B cell (primary cell): ENCODE data around the gene ITSN1. TPM values are rescaled to one million over a fixed set of nuclear protein-coding genes. Genes with fewer than 3 reads are reported as not detected.

Experiments used
- ATAC-seq: fragments of 200-7000 bp; cut with Tn5 transposase; one replicate; pipeline ENCODE4 v1.10.0; 2021; ENCODE audit warnings: low read depth, mild to moderate bottlenecking, moderate number of reproducible peaks, moderate library complexity
- CTCF ChIA-PET: fragments of 350-600 bp; sonication (Branson Sonifier 250); formaldehyde crosslinking; loops from one replicate; lab custom pipeline; 2021; ENCODE audit warnings: antibody characterized with exemption, inconsistent platforms; lab: Charles Lee
- POLR2A ChIA-PET: fragments of 350-600 bp; sonication (Branson Sonifier 250); formaldehyde crosslinking; loops from one replicate; lab custom pipeline; 2021; ENCODE audit warnings: antibody characterized with exemption; lab: Charles Lee
- DNase-seq: peaks from one replicate; pipeline ENCODE4 v3.0.0; 2013
- H2AFZ ChIP-seq: 2 replicates; pipeline ENCODE4 v1.6.1; 2012; ENCODE audit warnings: mild to moderate bottlenecking, low read depth, low read length; ENCODE audit not compliant: insufficient read depth, poor library complexity, severe bottlenecking
- H3K27ac ChIP-seq, 2 donors: 1 replicate in 1 of 2; 2 replicates in 1 of 2; pipeline ENCODE4 v1.5.1; 2012 to 2013; ENCODE audit warnings: low read length in 2 of 2, mild to moderate bottlenecking in 2 of 2, moderate library complexity in 1 of 2
- H3K27me3 ChIP-seq, 4 experiments: fragments of 200-600 bp in 1 of 4; sonication (generic) in 1 of 4; replicated peaks in 1 of 4; 1 replicate in 2 of 4; 2 replicates in 2 of 4; pipeline versions ENCODE4 v1.6.1 to v1.7.0; 2013 to 2016; ENCODE audit warnings: low read length in 3 of 4, mild to moderate bottlenecking in 2 of 4, mixed read lengths in 1 of 4, moderate library complexity in 1 of 4; ENCODE audit not compliant: insufficient read depth in 4 of 4, control insufficient read depth in 3 of 4; ENCODE audit errors: control extremely low read depth in 1 of 4
- H3K36me3 ChIP-seq, 2 experiments: replicated peaks in 1 of 2; 1 replicate in 1 of 2; 2 replicates in 1 of 2; pipeline versions ENCODE4 v1.6.1 to v1.7.1; 2013; ENCODE audit warnings: low read length in 1 of 2; ENCODE audit not compliant: insufficient read depth in 2 of 2, control insufficient read depth in 1 of 2; ENCODE audit errors: control extremely low read depth in 1 of 2, extremely low read depth in 1 of 2
- H3K4me1 ChIP-seq, 2 donors: fragments of 200-600 bp in 1 of 2; sonication (generic) in 1 of 2; 1 replicate in 1 of 2; 2 replicates in 1 of 2; pipeline versions ENCODE4 v1.5.1 to v1.6.1; 2013 to 2017; ENCODE audit warnings: low read length in 2 of 2; ENCODE audit not compliant: control insufficient read depth in 2 of 2, insufficient read depth in 2 of 2
- H3K4me2 ChIP-seq: replicated peaks from 2 replicates; pipeline ENCODE3; 2012; ENCODE audit warnings: mild to moderate bottlenecking, low read depth, low read length; ENCODE audit not compliant: poor library complexity, severe bottlenecking
- H3K4me3 ChIP-seq, 5 experiments: fragments of 200-600 bp in 1 of 5; sonication (generic) in 1 of 5; 1 replicate in 3 of 5; 2 replicates in 2 of 5; pipeline versions ENCODE4 v1.5.1 to v1.7.0; 2011 to 2016; ENCODE audit warnings: low read length in 4 of 5, mild to moderate bottlenecking in 4 of 5, low read depth in 2 of 5, control low read depth in 1 of 5, moderate library complexity in 1 of 5; ENCODE audit not compliant: insufficient read depth in 1 of 5; ENCODE audit errors: control extremely low read depth in 1 of 5, extremely low read depth in 1 of 5
- H3K79me2 ChIP-seq: fragments of 200-600 bp; sonication (generic); one replicate; pipeline ENCODE4 v1.6.0; 2016; ENCODE audit warnings: low read length; ENCODE audit not compliant: control insufficient read depth, insufficient read depth
- H3K9ac ChIP-seq: fragments of 200-600 bp; sonication (generic); 2 replicates; pipeline ENCODE4 v1.6.1; 2017; ENCODE audit warnings: mild to moderate bottlenecking, low read length, moderate library complexity
- H3K9me3 ChIP-seq, 3 donors: one replicate each; pipeline versions ENCODE4 v1.6.1 to v1.7.1; 2013; ENCODE audit warnings: low read length in 2 of 3; ENCODE audit not compliant: control insufficient read depth in 2 of 3, insufficient read depth in 1 of 3; ENCODE audit errors: control extremely low read depth in 1 of 3
- H4K20me1 ChIP-seq: 2 replicates; pipeline ENCODE4 v1.6.0; 2012; ENCODE audit warnings: mild to moderate bottlenecking, low read length; ENCODE audit not compliant: insufficient read depth, control insufficient read depth, poor library complexity, severe bottlenecking
- H3K27ac Mint-ChIP-seq: one replicate; pipeline ENCODE4 v1.8.0; 2021; ENCODE audit warnings: mixed read lengths
- H3K27me3 Mint-ChIP-seq: one replicate; pipeline ENCODE4 v1.8.0; 2021; ENCODE audit warnings: mixed read lengths
- H3K4me1 Mint-ChIP-seq: one replicate; pipeline ENCODE4 v1.8.0; 2021; ENCODE audit warnings: mixed read lengths
- H3K4me3 Mint-ChIP-seq: one replicate; pipeline ENCODE4 v1.8.0; 2021; ENCODE audit warnings: mixed read lengths
- H3K9me3 Mint-ChIP-seq: one replicate; pipeline ENCODE4 v1.8.0; 2022; ENCODE audit warnings: mixed read lengths; ENCODE audit not compliant: insufficient read depth
- EZH2 ChIP-seq: IDR thresholded peaks from 2 replicates; pipeline ENCODE4 v1.6.1; 2012; ENCODE audit warnings: borderline replicate concordance, low read depth, mild to moderate bottlenecking, moderate library complexity, low read length; ENCODE audit not compliant: insufficient read depth, poor library complexity, severe bottlenecking
- WGBS: methylation state at CpG from one replicate; pipeline ENCODE4 v1.1.5; 2013; ENCODE audit warnings: missing lambda C conversion rate; ENCODE audit not compliant: insufficient coverage; 5-methylcytosine and 5-hydroxymethylcytosine counted together
- intact Hi-C: fragments of 100-400 bp; cut with micrococcal nuclease; formaldehyde crosslinking; loops from one replicate; pipeline ENCODE4 v1.10.0; 2022
- polyA plus RNA-seq: library from polyadenylated mRNA; depleted of rRNA; stranded (reverse); fragments of >200 nt; gene quantifications from 2 replicates; pipeline ENCODE4 v1.2.3, GENCODE V29; 2012
- total RNA-seq, 2 donors: library from RNA; stranded (reverse); fragments of 120-200 nt in 1 of 2; gene quantifications; 1 replicate in 1 of 2; 2 replicates in 1 of 2; pipeline versions ENCODE4 v1.2.3 to v1.2.4, GENCODE V29; 2013 to 2022
- TF ChIP-seq, protein P1 (sequence below): fragments of 200-600 bp; IDR thresholded peaks from one replicate; pipeline ENCODE4 v1.8.0; 2022; ENCODE audit warnings: antibody characterized with exemption, mild to moderate bottlenecking

The ITSN1 gene
- total and polyA plus RNA-seq, 2 donors (not counting 1 experiment from before 2014, with no cell fraction given), result 0.31 to 2.4 TPM

DNA sequence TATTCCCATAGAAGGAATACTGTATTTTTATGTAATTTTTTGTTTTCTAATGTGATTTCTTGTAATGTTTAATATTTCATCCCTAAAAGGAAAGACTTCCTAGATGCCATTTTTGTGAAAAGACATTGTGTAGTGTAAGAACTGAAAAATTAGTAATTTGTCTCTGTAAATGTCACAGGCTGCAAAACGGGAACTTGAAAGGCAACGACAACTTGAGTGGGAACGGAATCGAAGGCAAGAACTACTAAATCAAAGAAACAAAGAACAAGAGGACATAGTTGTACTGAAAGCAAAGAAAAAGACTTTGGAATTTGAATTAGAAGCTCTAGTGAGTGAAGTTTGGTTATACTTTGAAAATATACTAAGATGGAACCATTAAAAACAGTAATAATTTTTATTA is 132.2 kb downstream of the ITSN1 start:
- H3K9ac ChIP-seq, result no peak overlapping the region
- no peak overlapping the region for H3K4me3 Mint-ChIP-seq

GRCh38 chr21:33775100-33775828 is 133.0 kb downstream of the ITSN1 start:
- no peak overlapping the region for H3K4me2 ChIP-seq
- H3K27ac ChIP-seq, result no peak overlapping the region
- DNase-seq, result no peak
- no peak for ATAC-seq
- intact Hi-C loops, result no loop called here
- H3K36me3 ChIP-seq, result no peaks in the 10 kb centered on the region
- 100% methylated on average over 2 of the region's 2 CpGs for WGBS
- no peaks in the 10 kb centered on the region for H3K4me1 Mint-ChIP-seq
- H3K27me3 Mint-ChIP-seq, result no peaks in the 10 kb centered on the region
- H3K4me3 Mint-ChIP-seq, result no peak overlapping the region
- H2AFZ ChIP-seq, result no peak overlapping the region
- POLR2A ChIA-PET, result no interaction called here
- H3K4me3 ChIP-seq, result no peak overlapping the region
- no peak overlapping the region for H3K27ac Mint-ChIP-seq
- H3K9ac ChIP-seq, result no peak overlapping the region
- no peaks in the 10 kb centered on the region for H3K27me3 ChIP-seq
- CTCF ChIA-PET, result no interaction called here
- peaks cover 3% of the 10 kb centered on the region for H3K9me3 Mint-ChIP-seq
- no peak for TF ChIP-seq EZH2
- TF ChIP-seq, protein P1, sequence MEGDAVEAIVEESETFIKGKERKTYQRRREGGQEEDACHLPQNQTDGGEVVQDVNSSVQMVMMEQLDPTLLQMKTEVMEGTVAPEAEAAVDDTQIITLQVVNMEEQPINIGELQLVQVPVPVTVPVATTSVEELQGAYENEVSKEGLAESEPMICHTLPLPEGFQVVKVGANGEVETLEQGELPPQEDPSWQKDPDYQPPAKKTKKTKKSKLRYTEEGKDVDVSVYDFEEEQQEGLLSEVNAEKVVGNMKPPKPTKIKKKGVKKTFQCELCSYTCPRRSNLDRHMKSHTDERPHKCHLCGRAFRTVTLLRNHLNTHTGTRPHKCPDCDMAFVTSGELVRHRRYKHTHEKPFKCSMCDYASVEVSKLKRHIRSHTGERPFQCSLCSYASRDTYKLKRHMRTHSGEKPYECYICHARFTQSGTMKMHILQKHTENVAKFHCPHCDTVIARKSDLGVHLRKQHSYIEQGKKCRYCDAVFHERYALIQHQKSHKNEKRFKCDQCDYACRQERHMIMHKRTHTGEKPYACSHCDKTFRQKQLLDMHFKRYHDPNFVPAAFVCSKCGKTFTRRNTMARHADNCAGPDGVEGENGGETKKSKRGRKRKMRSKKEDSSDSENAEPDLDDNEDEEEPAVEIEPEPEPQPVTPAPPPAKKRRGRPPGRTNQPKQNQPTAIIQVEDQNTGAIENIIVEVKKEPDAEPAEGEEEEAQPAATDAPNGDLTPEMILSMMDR, result no peak
- no peaks in the 10 kb centered on the region for H3K4me1 ChIP-seq
- H3K79me2 ChIP-seq, result no peaks in the 10 kb centered on the region
- peaks cover 0 to 11% (median 1%) of the 10 kb centered on the region in 3 donors for H3K9me3 ChIP-seq
- no peaks in the 10 kb centered on the region for H4K20me1 ChIP-seq

More for the DNA sequence above, 132.2 kb downstream of the ITSN1 start:
- no peaks in the 10 kb centered on the region for H3K79me2 ChIP-seq
- ChIA-PET CTCF (no interaction called here), POLR2A (no interaction called here)
- DNase-seq, result no peak
- H3K27me3 Mint-ChIP-seq, result no peaks in the 10 kb centered on the region
- no peaks in the 10 kb centered on the region for H3K36me3 ChIP-seq
- peaks cover 3% of the 10 kb centered on the region for H3K9me3 Mint-ChIP-seq
- no peak overlapping the region for H3K27ac ChIP-seq
- no peak overlapping the region for H3K27ac Mint-ChIP-seq
- H4K20me1 ChIP-seq, result no peaks in the 10 kb centered on the region
- no peaks in the 10 kb centered on the region for H3K4me1 Mint-ChIP-seq
- no peak for TF ChIP-seq EZH2
- TF ChIP-seq, protein P1, result no peak
- intact Hi-C loops, result no loop called here
- no peak overlapping the region for H3K4me2 ChIP-seq
- no peak overlapping the region for H3K4me3 ChIP-seq
- H3K27me3 ChIP-seq, result no peaks in the 10 kb centered on the region
- no peak for ATAC-seq
- H3K4me1 ChIP-seq, result no peaks in the 10 kb centered on the region
- WGBS, result no CpG with 5 or more reads among the region's 4 CpGs
- no peak overlapping the region for H2AFZ ChIP-seq
- peaks cover 0 to 8% (median 1%) of the 10 kb centered on the region in 3 donors for H3K9me3 ChIP-seq
